ENCODE results near the gene ALPK3. TPM values are rescaled to one million over a fixed set of nuclear protein-coding genes. Genes with fewer than 3 reads are reported as not detected.

Gene ALPK3
- total and polyA plus RNA-seq, 7 experiments from 2014 or later = 0.02 to 0.30 (median 0.19) TPM; not detected in 1

GRCh38 chr15:84819291-84819768, 2.2 kb downstream of the ALPK3 start:
- Histone ChIP-seq H3K27ac (ENCODE audit: low read depth, low read length) (no peak overlapping the region), H3K27me3 (ENCODE audit: control insufficient read depth in 2 of 2, insufficient read depth in 2 of 2, low read length in 2 of 2) (no peaks in the 10 kb centered on the region), H3K36me3 (ENCODE audit: control insufficient read depth in 2 of 3, insufficient read depth in 3 of 3, low read length in 3 of 3) (no peaks in the 10 kb centered on the region), H3K4me3 (ENCODE audit: low read length) (no peak overlapping the region), H3K9me3 (ENCODE audit: control insufficient read depth in 2 of 3, low read length in 3 of 3) (no peaks in the 10 kb centered on the region), H3K4me1 (ENCODE audit: control insufficient read depth in 2 of 2, insufficient read depth in 2 of 2, low read length in 2 of 2) (peaks cover 0 to 10% of the 10 kb centered on the region in 2 donors)
- DNase-seq = no peak
- Mint-ChIP-seq H3K36me3 (peaks cover 0 to 3% (median 0%) of the 10 kb centered on the region in 5 donors), H3K9me3 (no peaks in the 10 kb centered on the region), H3K4me3 (no peak overlapping the region), H3K27ac (peak overlapping the region in 1 of 9 donors; percentile 53), H3K27me3 (peaks cover 6 to 19% (median 12%) of the 10 kb centered on the region in 5 donors), H3K4me1 (peaks cover 6 to 20% (median 10%) of the 10 kb centered on the region in 7 donors)
- ATAC-seq = no peak
- ChIA-PET POLR2A (interaction anchor here (0.8 kb wide), 1 partner anchor 161 kb away, joined by 4 read pairs; no protein-coding TSS in a partner anchor), CTCF (no interaction called here)
- intact Hi-C loops (cut with micrococcal nuclease) = no loop called here

- ChIA-PET POLR2A (no interaction called here), CTCF (no interaction called here)
- ATAC-seq = no peak
Observed at GRCh38 chr15:84819791-84820190, 2.6 kb downstream of the ALPK3 start.

GRCh38 chr15:84821501-84822021, 4.4 kb downstream of the ALPK3 start:
- no peak overlapping the region for H3K4me3 ChIP-seq (ENCODE audit: low read length)
- CTCF ChIA-PET = no interaction called here
- H3K4me3 Mint-ChIP-seq = no peak overlapping the region
- H3K27ac ChIP-seq (ENCODE audit: low read depth, low read length) = no peak overlapping the region
- H3K36me3 Mint-ChIP-seq = no peaks in the 10 kb centered on the region
- DNase-seq (no peak), ATAC-seq (no peak)
- H3K9me3 Mint-ChIP-seq = no peaks in the 10 kb centered on the region
- peaks cover 6 to 18% (median 8%) of the 10 kb centered on the region in 7 donors for H3K4me1 Mint-ChIP-seq
- H3K9me3 ChIP-seq (ENCODE audit: control insufficient read depth in 2 of 3, low read length in 3 of 3) = no peaks in the 10 kb centered on the region
- peaks cover 0 to 10% of the 10 kb centered on the region in 2 donors for H3K4me1 ChIP-seq (ENCODE audit: control insufficient read depth in 2 of 2, insufficient read depth in 2 of 2, low read length in 2 of 2)
- no peak overlapping the region for H3K27ac Mint-ChIP-seq
- intact Hi-C loops (cut with micrococcal nuclease) = loop anchor here in 1 of 2 donors (1.0 kb wide), 1 partner anchor 233 kb away; no protein-coding TSS in a partner anchor
- POLR2A ChIA-PET = interaction anchor here (0.6 kb wide), 2 partner anchors 10 to 236 kb away, joined by 3 to 5 read pairs; no protein-coding TSS in a partner anchor
- H3K27me3 ChIP-seq (ENCODE audit: control insufficient read depth in 2 of 2, insufficient read depth in 2 of 2, low read length in 2 of 2) = no peaks in the 10 kb centered on the region
- H3K27me3 Mint-ChIP-seq = peaks cover 0 to 7% (median 6%) of the 10 kb centered on the region in 5 donors
- no peaks in the 10 kb centered on the region for H3K36me3 ChIP-seq (ENCODE audit: control insufficient read depth in 2 of 3, insufficient read depth in 3 of 3, low read length in 3 of 3)

More at GRCh38 chr15:84819791-84820190, 2.6 kb downstream of the ALPK3 start:
- Histone ChIP-seq H3K9me3 (ENCODE audit: control insufficient read depth in 2 of 3, low read length in 3 of 3) (no peaks in the 10 kb centered on the region), H3K27me3 (ENCODE audit: control insufficient read depth in 2 of 2, insufficient read depth in 2 of 2, low read length in 2 of 2) (no peaks in the 10 kb centered on the region), H3K4me3 (ENCODE audit: low read length) (no peak overlapping the region), H3K27ac (ENCODE audit: low read depth, low read length) (no peak overlapping the region), H3K4me1 (ENCODE audit: control insufficient read depth in 2 of 2, insufficient read depth in 2 of 2, low read length in 2 of 2) (peaks cover 0 to 10% of the 10 kb centered on the region in 2 donors), H3K36me3 (ENCODE audit: control insufficient read depth in 2 of 3, insufficient read depth in 3 of 3, low read length in 3 of 3) (no peaks in the 10 kb centered on the region)
- peaks cover 6 to 19% (median 13%) of the 10 kb centered on the region in 5 donors for H3K27me3 Mint-ChIP-seq
- H3K36me3 Mint-ChIP-seq = peaks cover 0 to 3% (median 0%) of the 10 kb centered on the region in 5 donors
- intact Hi-C loops (cut with micrococcal nuclease) = no loop called here
- no peak for DNase-seq
- no peak overlapping the region for H3K27ac Mint-ChIP-seq
- H3K4me1 Mint-ChIP-seq = peaks cover 6 to 20% (median 10%) of the 10 kb centered on the region in 7 donors
- no peaks in the 10 kb centered on the region for H3K9me3 Mint-ChIP-seq
- no peak overlapping the region for H3K4me3 Mint-ChIP-seq

- intact Hi-C loops (cut with micrococcal nuclease) = no loop called here
- Histone ChIP-seq H3K4me1 (ENCODE audit: control insufficient read depth in 2 of 2, insufficient read depth in 2 of 2, low read length in 2 of 2) (peaks cover 0 to 8% of the 10 kb centered on the region in 2 donors), H3K27me3 (ENCODE audit: control insufficient read depth in 2 of 2, insufficient read depth in 2 of 2, low read length in 2 of 2) (no peaks in the 10 kb centered on the region), H3K36me3 (ENCODE audit: control insufficient read depth in 2 of 3, insufficient read depth in 3 of 3, low read length in 3 of 3) (no peaks in the 10 kb centered on the region), H3K27ac (ENCODE audit: low read depth, low read length) (no peak overlapping the region), H3K4me3 (ENCODE audit: low read length) (no peak overlapping the region), H3K9me3 (ENCODE audit: control insufficient read depth in 2 of 3, low read length in 3 of 3) (no peaks in the 10 kb centered on the region)
- H3K27ac Mint-ChIP-seq = no peak overlapping the region
- DNase-seq = no peak
- H3K4me1 Mint-ChIP-seq = peaks cover 5 to 14% (median 6%) of the 10 kb centered on the region in 7 donors
- H3K27me3 Mint-ChIP-seq = peaks cover 0 to 5% (median 4%) of the 10 kb centered on the region in 5 donors
- H3K36me3 Mint-ChIP-seq = no peaks in the 10 kb centered on the region
- POLR2A ChIA-PET = no interaction called here
- ATAC-seq = no peak
- H3K9me3 Mint-ChIP-seq = no peaks in the 10 kb centered on the region
- CTCF ChIA-PET = interaction anchor here (0.9 kb wide), 1 partner anchor 221 kb away, joined by 3 read pairs; no protein-coding TSS in a partner anchor
- no peak overlapping the region for H3K4me3 Mint-ChIP-seq
Observed at GRCh38 chr15:84822653-84823281, 5.6 kb downstream of the ALPK3 start.

GRCh38 chr15:84823282-84823878, 6.2 kb downstream of the ALPK3 start:
- Histone ChIP-seq H3K27me3 (ENCODE audit: control insufficient read depth in 2 of 2, insufficient read depth in 2 of 2, low read length in 2 of 2) (no peaks in the 10 kb centered on the region), H3K36me3 (ENCODE audit: control insufficient read depth in 2 of 3, insufficient read depth in 3 of 3, low read length in 3 of 3) (no peaks in the 10 kb centered on the region), H3K9me3 (ENCODE audit: control insufficient read depth in 2 of 3, low read length in 3 of 3) (no peaks in the 10 kb centered on the region), H3K4me3 (ENCODE audit: low read length) (no peak overlapping the region), H3K4me1 (ENCODE audit: control insufficient read depth in 2 of 2, insufficient read depth in 2 of 2, low read length in 2 of 2) (peaks cover 0 to 2% of the 10 kb centered on the region in 2 donors), H3K27ac (ENCODE audit: low read depth, low read length) (no peak overlapping the region)
- no peaks in the 10 kb centered on the region for H3K36me3 Mint-ChIP-seq
- ChIA-PET POLR2A (no interaction called here), CTCF (interaction anchor here (0.7 to 0.9 kb wide), 2 partner anchors 220 to 233 kb away, joined by 3 read pairs; no protein-coding TSS in a partner anchor)
- H3K27ac Mint-ChIP-seq = no peak overlapping the region
- H3K27me3 Mint-ChIP-seq = peaks cover 0 to 5% (median 0%) of the 10 kb centered on the region in 5 donors
- H3K4me1 Mint-ChIP-seq = peaks cover 0 to 8% (median under 1%) of the 10 kb centered on the region in 7 donors
- ATAC-seq = no peak
- DNase-seq = no peak
- no peaks in the 10 kb centered on the region for H3K9me3 Mint-ChIP-seq
- H3K4me3 Mint-ChIP-seq = no peak overlapping the region
- intact Hi-C loops (cut with micrococcal nuclease) = no loop called here

GRCh38 chr15:84824260-84825007, 7.3 kb downstream of the ALPK3 start:
- intact Hi-C loops (cut with micrococcal nuclease) = no loop called here
- Mint-ChIP-seq H3K27ac (no peak overlapping the region), H3K4me3 (no peak overlapping the region), H3K36me3 (no peaks in the 10 kb centered on the region), H3K4me1 (no peaks in the 10 kb centered on the region), H3K27me3 (peaks cover 0 to 5% (median 0%) of the 10 kb centered on the region in 5 donors), H3K9me3 (no peaks in the 10 kb centered on the region)
- H3K27me3 ChIP-seq (ENCODE audit: control insufficient read depth in 2 of 2, insufficient read depth in 2 of 2, low read length in 2 of 2) = no peaks in the 10 kb centered on the region
- no peak overlapping the region for H3K27ac ChIP-seq (ENCODE audit: low read depth, low read length)
- ATAC-seq = no peak
- ChIA-PET POLR2A (no interaction called here), CTCF (interaction anchor here (0.6 to 0.7 kb wide), 2 partner anchors 234 to 659 kb away, joined by 3 read pairs; no protein-coding TSS in a partner anchor)
- no peaks in the 10 kb centered on the region for H3K9me3 ChIP-seq (ENCODE audit: control insufficient read depth in 2 of 3, low read length in 3 of 3)
- no peaks in the 10 kb centered on the region for H3K4me1 ChIP-seq (ENCODE audit: control insufficient read depth in 2 of 2, insufficient read depth in 2 of 2, low read length in 2 of 2)
- no peak overlapping the region for H3K4me3 ChIP-seq (ENCODE audit: low read length)
- H3K36me3 ChIP-seq (ENCODE audit: control insufficient read depth in 2 of 3, insufficient read depth in 3 of 3, low read length in 3 of 3) = no peaks in the 10 kb centered on the region
- no peak for DNase-seq
